Measurements from ENCODE around the gene IP6K3.

IP6K3 gene

DNA sequence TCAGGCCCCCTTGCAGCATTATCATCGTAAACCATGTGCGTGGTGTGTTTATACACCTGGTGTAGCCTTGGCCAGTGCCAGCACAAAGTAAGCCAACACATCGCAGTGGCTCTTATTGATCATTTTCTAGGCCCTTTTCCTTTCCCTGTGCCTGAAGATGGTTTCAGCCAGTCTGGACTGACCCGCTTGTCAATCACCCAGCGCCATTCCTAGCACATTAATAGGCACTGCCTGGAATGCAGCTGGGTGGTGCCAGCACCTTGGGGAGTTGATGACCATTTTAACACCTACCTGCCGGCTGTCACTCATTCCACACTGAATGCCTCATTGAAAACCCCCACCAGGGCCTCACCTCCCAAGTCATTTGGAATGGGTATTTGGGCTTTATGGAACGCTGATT lies 30.3 kb downstream of the IP6K3 start:
- no peak overlapping the region for H3K4me3 ChIP-seq (ENCODE audit: low read depth, low read length)
- TF ChIP-seq, protein P1, sequence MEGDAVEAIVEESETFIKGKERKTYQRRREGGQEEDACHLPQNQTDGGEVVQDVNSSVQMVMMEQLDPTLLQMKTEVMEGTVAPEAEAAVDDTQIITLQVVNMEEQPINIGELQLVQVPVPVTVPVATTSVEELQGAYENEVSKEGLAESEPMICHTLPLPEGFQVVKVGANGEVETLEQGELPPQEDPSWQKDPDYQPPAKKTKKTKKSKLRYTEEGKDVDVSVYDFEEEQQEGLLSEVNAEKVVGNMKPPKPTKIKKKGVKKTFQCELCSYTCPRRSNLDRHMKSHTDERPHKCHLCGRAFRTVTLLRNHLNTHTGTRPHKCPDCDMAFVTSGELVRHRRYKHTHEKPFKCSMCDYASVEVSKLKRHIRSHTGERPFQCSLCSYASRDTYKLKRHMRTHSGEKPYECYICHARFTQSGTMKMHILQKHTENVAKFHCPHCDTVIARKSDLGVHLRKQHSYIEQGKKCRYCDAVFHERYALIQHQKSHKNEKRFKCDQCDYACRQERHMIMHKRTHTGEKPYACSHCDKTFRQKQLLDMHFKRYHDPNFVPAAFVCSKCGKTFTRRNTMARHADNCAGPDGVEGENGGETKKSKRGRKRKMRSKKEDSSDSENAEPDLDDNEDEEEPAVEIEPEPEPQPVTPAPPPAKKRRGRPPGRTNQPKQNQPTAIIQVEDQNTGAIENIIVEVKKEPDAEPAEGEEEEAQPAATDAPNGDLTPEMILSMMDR (IDR thresholded peaks at IDR 0.05; ENCODE audit: low read depth, low read length): no peak

DNA sequence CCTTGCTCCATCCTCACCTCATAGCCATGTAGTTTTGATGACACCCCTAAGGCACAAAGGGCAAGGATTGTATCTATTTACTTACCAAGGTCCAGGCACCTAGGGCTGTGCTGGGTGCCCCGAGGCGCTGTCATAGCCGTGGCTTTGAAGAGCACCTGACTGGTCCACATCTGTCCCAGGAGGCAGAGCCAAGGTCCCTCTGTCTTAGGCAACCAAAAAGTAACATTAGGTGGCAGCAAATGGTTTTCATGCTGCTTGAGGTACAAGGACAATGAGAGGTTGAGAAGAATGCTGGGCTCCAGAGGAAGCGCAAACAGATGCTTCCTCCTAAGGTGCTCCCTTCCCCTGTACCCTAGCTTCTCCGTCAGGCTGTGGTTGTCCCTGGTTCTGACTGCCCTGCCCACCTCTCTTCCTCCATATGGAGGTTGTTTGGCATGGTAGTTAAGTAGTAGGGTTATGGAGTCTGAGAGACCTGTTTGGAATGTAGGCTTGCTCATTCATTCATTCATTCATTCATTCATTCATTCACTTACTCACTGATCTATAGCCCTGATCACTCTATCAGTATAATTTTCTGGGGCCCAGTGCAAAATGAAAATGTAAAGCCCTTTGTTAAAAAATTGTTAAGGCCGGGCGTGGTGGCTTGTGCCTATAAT lies 32.2 kb downstream of the IP6K3 start:
- TF ChIP-seq, protein P1 (IDR thresholded peaks at IDR 0.05; ENCODE audit: low read depth, low read length): no peak
- no peak overlapping the region for H3K4me3 ChIP-seq (ENCODE audit: low read depth, low read length)

DNA sequence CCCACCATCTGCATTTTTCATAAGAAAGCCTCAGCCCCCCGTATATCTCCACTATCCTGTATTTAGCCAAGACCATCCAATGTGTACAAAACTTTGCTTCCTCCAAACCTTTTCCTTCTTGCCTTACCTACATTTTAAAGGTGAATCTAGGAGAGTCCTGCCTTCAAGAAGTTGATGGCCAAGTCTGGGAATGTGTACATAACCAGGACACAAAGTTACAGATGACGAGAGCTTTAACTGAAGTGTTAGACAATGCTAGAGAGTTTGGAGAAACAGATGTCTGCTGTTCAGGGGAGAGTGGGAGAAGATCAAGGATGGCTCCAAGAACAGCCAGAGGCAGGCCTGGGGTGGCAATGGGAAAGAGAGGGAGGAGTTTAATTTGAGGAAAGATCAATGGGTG lies 32.9 kb downstream of the IP6K3 start:
- TF ChIP-seq, protein P1 (IDR thresholded peaks at IDR 0.05; ENCODE audit: low read depth, low read length): no peak
- no peak overlapping the region for H3K4me3 ChIP-seq (ENCODE audit: low read depth, low read length)

DNA sequence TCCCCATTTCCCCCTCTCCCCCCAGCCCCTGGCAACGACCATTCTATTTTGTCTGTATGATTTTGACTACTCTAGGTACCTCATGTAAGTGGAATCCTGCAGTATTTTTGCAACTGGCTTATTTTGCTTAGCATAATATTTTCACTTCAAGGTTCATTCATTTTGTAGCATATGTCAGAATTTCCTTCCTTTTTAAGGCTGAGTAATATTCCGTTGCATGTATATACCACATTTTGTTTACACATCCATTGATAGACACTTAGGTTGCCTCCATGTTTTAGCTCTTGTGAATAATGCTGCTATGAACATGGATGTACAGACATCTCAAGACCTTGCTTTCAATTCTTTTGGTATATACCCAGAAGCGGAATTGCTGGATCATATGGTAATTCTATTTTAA lies 33.8 kb downstream of the IP6K3 start:
- TF ChIP-seq, protein P1 (IDR thresholded peaks at IDR 0.05; ENCODE audit: low read depth, low read length): no peak
- H3K4me3 ChIP-seq (ENCODE audit: low read depth, low read length): no peak overlapping the region

DNA sequence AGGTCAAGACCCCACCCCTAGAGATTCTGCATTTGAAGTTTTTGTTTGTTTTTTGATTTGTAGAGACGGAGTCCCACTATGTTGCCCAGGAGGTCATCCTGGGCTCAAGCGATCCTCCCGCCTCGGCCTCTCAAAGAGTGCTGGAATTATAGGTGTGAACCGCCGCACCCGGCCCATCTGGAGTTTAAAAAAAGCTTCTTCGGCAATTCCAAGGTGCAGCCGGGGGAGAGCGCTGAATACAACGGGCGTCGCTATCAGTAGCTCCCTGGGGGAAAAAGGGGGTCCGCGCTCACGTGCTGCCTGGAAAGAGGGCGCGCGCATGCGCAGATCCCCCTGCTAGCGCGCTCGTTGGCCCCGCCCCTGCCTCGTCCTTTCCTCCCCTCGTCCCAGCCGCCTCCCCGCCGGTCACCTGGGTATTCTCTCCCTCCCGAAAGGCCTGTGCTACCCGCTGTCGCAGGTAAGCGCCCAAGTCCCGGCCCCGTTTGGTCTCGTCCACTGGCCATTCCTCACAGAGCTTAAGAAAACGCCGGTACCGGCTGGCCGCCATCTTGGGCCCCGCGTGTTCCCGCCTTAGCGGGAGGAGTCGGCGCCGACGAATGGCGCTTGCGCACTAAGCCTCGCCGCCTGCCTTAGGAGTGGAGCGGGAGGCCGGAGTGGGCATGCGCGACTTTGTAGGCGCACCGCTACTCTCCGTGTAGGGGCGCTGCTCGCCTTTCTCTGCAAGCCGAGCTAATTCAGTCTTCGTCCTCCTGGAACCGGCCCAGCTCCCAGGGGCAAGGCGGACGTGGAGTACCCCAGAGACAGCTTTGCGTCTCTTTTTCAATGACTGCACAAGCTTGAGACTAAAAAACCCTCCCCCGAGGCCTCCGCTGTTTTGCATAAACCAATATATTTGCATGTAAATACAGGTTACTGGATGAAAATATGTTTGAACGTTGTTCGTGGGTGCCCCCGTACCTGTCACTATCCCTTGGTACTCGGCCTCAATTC lies 35.3 kb downstream of the IP6K3 start, which contains the start of gene UQCC2:
Gene UQCC2, minus strand, starts transcription at position 561 of the 990 bp plus-strand sequence. Its CDS starts 14 bp downstream, at position 547.
- TF ChIP-seq, protein P1 (IDR thresholded peaks at IDR 0.05; ENCODE audit: low read depth, low read length): peak; percentile 55
- peak within 1 kb of the TSS; percentile 88 for H3K4me3 ChIP-seq (ENCODE audit: low read depth, low read length)

DNA sequence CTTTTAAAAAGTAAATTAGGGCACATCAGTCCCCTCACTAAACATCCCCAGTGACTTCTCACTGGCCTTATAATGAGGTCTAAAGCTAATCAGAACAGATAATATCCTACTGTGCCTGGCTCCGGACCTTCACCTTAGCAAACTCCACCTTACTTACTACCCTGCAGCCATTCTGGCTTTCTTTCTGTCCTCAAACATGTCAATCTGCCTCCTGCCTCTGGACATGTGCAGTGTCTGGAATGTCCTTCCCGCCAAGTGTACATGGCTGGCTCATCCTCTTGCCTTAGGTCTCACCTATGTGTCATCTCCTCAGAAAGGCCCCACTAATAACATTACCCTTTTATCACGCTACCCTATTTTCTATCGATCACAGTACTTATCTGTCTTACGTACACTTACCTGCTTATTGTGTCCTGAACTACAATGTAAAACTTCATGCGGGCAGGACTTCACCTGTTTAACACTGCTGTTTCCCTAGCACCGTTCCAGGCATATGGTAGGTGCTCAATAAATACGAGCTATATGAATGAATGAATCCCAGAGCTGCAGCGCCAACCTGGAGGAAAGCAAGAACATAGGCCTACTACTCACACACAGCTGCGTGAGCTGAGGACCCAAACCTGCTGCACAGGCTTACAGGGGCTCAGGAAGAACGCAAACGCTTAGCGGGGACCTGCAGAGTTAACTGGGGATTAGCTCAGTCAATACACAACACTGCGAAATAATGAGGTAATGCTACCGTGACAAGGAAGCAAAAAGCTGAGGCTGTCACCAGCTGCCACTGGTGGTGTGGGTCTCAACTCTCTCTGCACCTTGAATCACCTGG lies 36.2 kb downstream of the IP6K3 start:
- peak overlapping the region; percentile 88 for H3K4me3 ChIP-seq (ENCODE audit: low read depth, low read length)
- TF ChIP-seq, protein P1 (IDR thresholded peaks at IDR 0.05; ENCODE audit: low read depth, low read length): no peak
